BLaER1 (cell line): ENCODE data around the gene ACO1.

ENCODE experiments used
- H3K27ac ChIP-seq: shearing (Covaris generic); formaldehyde crosslinking; 2 replicates; pipeline ENCODE4 v1.8.1; 2022
- H3K27me3 ChIP-seq: shearing (Covaris generic); formaldehyde crosslinking; 2 replicates; pipeline ENCODE4 v1.8.1; 2022
- H3K36me3 ChIP-seq: shearing (Covaris generic); formaldehyde crosslinking; 2 replicates; pipeline ENCODE4 v1.8.1; 2022
- H3K4me1 ChIP-seq: shearing (Covaris generic); formaldehyde crosslinking; 2 replicates; pipeline ENCODE4 v1.8.1; 2022
- H3K4me2 ChIP-seq: shearing (Covaris generic); formaldehyde crosslinking; 2 replicates; pipeline ENCODE4 v1.8.1; 2022
- H3K4me3 ChIP-seq: shearing (Covaris generic); formaldehyde crosslinking; 2 replicates; pipeline ENCODE4 v1.8.1; 2022
- H3K9ac ChIP-seq: shearing (Covaris generic); formaldehyde crosslinking; 2 replicates; pipeline ENCODE4 v1.8.1; 2022
- H3K9me3 ChIP-seq: shearing (Covaris generic); formaldehyde crosslinking; 2 replicates; pipeline ENCODE4 v1.8.1; 2022
- H4K20me1 ChIP-seq: shearing (Covaris generic); formaldehyde crosslinking; 2 replicates; pipeline ENCODE4 v1.8.1; 2022
- Cebpa-rat ChIP-seq: shearing (Covaris generic); IDR thresholded peaks from 2 replicates; pipeline ENCODE4 v1.8.1; 2022

ACO1 gene

DNA sequence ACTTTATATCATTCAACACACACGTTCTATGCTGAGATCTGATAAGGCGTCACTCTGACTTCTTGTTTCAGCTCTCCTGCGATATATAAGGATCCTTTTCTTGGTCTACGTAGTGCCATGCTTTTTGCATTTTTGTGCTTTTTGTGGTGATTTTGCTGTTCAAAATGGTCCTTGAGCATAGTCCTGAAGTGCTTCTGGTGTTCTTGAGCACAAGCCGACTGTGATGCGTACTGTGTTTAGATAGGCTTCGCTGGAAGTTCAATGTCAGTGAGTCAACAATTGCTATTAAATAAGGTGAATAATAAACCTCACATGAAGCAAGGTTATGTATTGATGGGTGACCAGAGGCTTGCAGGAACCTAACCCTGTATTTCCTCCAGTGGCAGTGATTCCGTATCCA lies 46.8 kb downstream of the ACO1 start:
- H3K27ac ChIP-seq, result no peak overlapping the region
- H3K27me3 ChIP-seq, result no peaks in the 10 kb centered on the region
- no peaks in the 10 kb centered on the region for H3K9me3 ChIP-seq
- H3K4me3 ChIP-seq, result no peak overlapping the region
- peaks cover 81% of the 10 kb centered on the region for H3K36me3 ChIP-seq
- no peak for TF ChIP-seq Cebpa-rat
- H4K20me1 ChIP-seq, result no peaks in the 10 kb centered on the region
- H3K4me1 ChIP-seq, result no peaks in the 10 kb centered on the region
- no peak overlapping the region for H3K9ac ChIP-seq
- H3K4me2 ChIP-seq, result no peak overlapping the region

DNA sequence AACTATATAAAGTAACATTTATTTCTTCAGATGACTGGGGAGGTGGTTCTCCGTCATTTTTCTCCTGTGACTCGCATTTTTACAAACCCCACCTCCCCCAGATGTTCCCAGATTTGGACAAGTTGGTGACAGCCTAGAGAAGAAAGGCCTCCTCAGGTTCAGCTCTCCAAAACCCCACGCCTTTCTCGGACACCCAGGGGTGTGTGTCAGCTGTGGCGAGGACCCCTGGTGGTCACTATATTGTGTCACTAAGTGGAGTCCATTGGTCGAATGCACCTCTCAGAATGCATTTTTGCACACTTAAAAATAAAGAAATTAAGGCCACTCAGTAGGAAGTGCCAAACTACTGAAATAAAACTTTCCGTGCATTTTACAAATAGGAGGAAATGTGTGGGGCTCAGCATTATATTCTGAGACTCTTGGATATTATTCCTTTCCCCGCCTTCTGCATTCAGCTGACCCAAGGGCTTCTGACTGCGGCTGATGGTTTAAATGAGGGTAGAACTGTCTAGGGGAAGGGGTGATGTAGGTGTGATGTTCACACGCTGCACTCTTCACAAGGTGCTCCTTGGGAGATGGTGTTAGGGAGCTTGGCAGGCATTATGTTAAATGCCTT lies 47.6 kb downstream of the ACO1 start:
- no peaks in the 10 kb centered on the region for H3K27me3 ChIP-seq
- H3K9ac ChIP-seq, result no peak overlapping the region
- peaks cover 84% of the 10 kb centered on the region for H3K36me3 ChIP-seq
- H4K20me1 ChIP-seq, result no peaks in the 10 kb centered on the region
- H3K4me2 ChIP-seq, result no peak overlapping the region
- H3K27ac ChIP-seq, result no peak overlapping the region
- H3K9me3 ChIP-seq, result no peaks in the 10 kb centered on the region
- no peak for TF ChIP-seq Cebpa-rat
- no peaks in the 10 kb centered on the region for H3K4me1 ChIP-seq
- H3K4me3 ChIP-seq, result no peak overlapping the region

DNA sequence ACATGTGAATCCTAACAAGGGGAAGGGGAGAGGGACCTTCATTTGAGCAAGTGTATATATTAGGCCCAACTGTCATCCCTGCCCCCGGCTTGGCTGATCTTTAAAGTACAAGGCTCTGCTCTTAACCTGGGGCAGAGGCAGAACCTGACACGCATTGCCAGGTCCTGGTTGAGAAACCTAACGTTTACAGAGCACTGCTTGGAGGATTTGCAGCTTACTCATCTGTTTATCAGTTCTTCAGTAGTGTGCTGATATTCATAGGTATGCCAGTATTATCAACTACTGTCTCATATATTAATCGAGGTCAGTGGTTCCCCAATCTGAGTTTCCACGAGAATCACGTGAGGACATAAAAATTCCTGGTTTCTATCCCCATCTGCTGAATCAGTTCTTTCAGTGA lies 50.4 kb downstream of the ACO1 start:
- Histone ChIP-seq H3K27ac (no peak overlapping the region), H3K9ac (no peak overlapping the region), H4K20me1 (no peaks in the 10 kb centered on the region), H3K4me3 (no peak overlapping the region), H3K27me3 (no peaks in the 10 kb centered on the region), H3K9me3 (no peaks in the 10 kb centered on the region), H3K4me2 (no peak overlapping the region), H3K4me1 (no peaks in the 10 kb centered on the region), H3K36me3 (peaks cover 85% of the 10 kb centered on the region)
- no peak for TF ChIP-seq Cebpa-rat

DNA sequence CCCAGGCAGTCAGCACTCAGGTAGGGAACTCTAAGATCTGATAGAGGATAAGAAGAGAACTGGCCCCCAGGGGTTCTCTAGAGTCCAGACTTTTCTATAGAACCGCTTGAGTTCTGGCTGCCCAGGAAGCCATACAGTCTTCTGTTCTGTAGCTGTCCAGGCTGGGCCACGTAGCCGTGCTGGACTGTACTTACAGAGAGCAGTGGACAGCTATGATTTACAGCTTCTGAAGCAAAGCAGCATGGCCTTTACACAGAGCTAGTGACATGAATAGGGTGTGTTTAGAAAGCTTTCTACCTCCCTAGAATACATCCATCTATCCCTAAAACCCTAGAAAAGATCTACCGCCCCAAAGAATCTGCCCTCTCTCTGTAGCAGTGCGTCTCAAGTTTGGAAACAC lies 57.2 kb downstream of the ACO1 start:
- TF ChIP-seq Cebpa-rat, result no peak
- Histone ChIP-seq H3K4me1 (no peaks in the 10 kb centered on the region), H3K4me3 (no peak overlapping the region), H3K36me3 (peaks cover 66% of the 10 kb centered on the region), H3K27ac (no peak overlapping the region), H4K20me1 (no peaks in the 10 kb centered on the region), H3K4me2 (no peak overlapping the region), H3K9me3 (no peaks in the 10 kb centered on the region), H3K27me3 (no peaks in the 10 kb centered on the region), H3K9ac (no peak overlapping the region)

DNA sequence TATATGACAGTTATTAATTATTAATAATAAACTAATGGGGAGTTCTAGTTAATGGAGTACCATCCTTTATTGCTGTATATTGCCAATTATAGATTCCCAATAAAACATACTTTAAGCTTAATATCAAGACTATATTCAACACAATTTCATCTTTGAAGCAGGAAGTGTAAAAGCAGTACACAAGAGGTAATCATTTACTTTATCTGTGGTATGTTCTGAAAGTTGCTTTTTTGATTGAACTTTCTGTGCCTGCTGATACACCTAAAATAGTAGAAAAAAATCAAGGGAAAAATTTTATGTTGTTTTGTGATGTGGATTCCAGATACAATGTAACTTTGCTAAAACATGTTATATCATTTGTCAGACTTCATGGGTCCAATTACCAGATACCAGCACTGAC lies 58.0 kb downstream of the ACO1 start:
- Histone ChIP-seq H4K20me1 (no peaks in the 10 kb centered on the region), H3K27me3 (no peaks in the 10 kb centered on the region), H3K4me1 (no peaks in the 10 kb centered on the region), H3K4me3 (no peak overlapping the region), H3K36me3 (peaks cover 66% of the 10 kb centered on the region), H3K27ac (no peak overlapping the region), H3K9me3 (no peaks in the 10 kb centered on the region), H3K4me2 (no peak overlapping the region), H3K9ac (no peak overlapping the region)
- TF ChIP-seq Cebpa-rat, result no peak

DNA sequence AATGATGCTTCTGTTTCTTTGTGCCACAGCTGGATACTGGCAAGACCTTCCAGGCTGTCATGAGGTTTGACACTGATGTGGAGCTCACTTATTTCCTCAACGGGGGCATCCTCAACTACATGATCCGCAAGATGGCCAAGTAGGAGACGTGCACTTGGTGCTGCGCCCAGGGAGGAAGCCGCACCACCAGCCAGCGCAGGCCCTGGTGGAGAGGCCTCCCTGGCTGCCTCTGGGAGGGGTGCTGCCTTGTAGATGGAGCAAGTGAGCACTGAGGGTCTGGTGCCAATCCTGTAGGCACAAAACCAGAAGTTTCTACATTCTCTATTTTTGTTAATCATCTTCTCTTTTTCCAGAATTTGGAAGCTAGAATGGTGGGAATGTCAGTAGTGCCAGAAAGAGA lies 65.5 kb downstream of the ACO1 start:
- H3K9me3 ChIP-seq, result no peaks in the 10 kb centered on the region
- H3K4me1 ChIP-seq, result no peaks in the 10 kb centered on the region
- H3K27me3 ChIP-seq, result no peaks in the 10 kb centered on the region
- no peak overlapping the region for H3K4me3 ChIP-seq
- H3K36me3 ChIP-seq, result peaks cover 84% of the 10 kb centered on the region
- TF ChIP-seq Cebpa-rat, result no peak
- no peak overlapping the region for H3K9ac ChIP-seq
- no peaks in the 10 kb centered on the region for H4K20me1 ChIP-seq
- no peak overlapping the region for H3K4me2 ChIP-seq
- no peak overlapping the region for H3K27ac ChIP-seq

DNA sequence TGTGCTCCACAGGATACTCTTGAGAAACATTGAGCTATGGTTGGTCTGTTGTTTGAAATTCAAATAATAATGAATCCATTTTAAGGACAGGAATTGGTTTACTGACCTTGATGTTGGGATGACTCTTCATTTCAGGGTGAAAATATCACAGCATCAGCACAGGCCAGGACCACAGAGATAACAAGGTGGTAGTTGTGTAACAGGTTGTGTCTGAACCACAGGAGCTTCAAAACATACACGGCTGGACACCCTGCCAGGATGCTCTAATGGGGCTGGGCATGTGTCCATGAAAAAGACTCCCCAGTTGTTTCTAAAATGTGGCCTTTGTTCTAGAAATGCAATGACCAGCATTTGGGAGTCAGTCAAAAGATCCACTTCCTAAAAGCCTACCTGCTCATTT lies 69.8 kb downstream of the ACO1 start:
- Histone ChIP-seq H3K27ac (no peak overlapping the region), H3K9me3 (no peaks in the 10 kb centered on the region), H3K36me3 (peaks cover 85% of the 10 kb centered on the region), H3K4me1 (0 out of 2 replicates have a peak, but pooled peaks cover 5% of the 10 kb centered on the region), H3K27me3 (no peaks in the 10 kb centered on the region), H3K9ac (no peak overlapping the region), H3K4me3 (no peak overlapping the region), H4K20me1 (no peaks in the 10 kb centered on the region), H3K4me2 (no peak overlapping the region)
- TF ChIP-seq Cebpa-rat, result no peak

DNA sequence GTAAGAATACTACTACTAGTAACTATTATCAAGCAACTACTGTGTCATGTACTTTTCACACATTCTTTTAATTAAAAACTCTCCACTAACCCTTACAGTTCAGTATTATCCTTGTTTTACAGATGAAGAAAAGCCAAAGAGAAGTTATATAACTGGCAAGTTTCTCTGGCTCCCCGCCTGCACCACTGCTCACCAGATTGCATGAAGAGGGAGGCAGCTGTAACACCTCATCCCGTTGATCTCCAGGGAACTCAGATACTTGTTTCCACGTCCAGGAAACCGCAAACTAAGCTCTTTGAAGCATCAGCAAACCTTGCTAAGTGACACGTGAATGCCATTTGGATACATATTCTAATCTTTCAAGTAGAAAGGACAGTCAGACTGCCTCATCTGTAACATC lies 71.3 kb downstream of the ACO1 start:
- Histone ChIP-seq H4K20me1 (no peaks in the 10 kb centered on the region), H3K4me1 (0 out of 2 replicates have a peak, but pooled peaks cover 5% of the 10 kb centered on the region), H3K9me3 (no peaks in the 10 kb centered on the region), H3K27ac (no peak overlapping the region), H3K4me3 (no peak overlapping the region), H3K9ac (no peak overlapping the region), H3K27me3 (no peaks in the 10 kb centered on the region), H3K36me3 (peaks cover 71% of the 10 kb centered on the region), H3K4me2 (no peak overlapping the region)
- TF ChIP-seq Cebpa-rat, result no peak

DNA sequence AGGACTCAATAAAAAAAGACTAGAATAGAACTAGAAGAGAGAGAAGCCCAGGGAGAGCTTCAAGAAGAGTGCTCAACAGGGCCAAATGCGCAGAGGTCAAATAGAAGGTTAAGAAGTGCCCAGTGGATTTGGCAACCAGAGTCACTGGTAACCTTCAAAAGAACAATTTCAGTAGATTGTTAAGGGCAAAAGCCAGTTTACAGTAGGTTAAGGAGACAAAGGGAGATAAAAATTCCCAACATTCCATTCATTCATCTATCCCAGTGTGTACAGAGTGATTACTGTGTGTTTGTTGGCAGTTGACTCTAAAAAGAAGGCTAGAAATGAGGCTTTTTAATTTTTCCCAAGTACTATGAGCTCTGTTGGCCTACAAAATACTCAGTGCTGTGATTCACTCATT lies 72.1 kb downstream of the ACO1 start:
- Histone ChIP-seq H3K9ac (no peak overlapping the region), H3K27ac (no peak overlapping the region), H3K27me3 (no peaks in the 10 kb centered on the region), H3K4me2 (no peak overlapping the region), H3K36me3 (peaks cover 63% of the 10 kb centered on the region), H4K20me1 (no peaks in the 10 kb centered on the region), H3K9me3 (no peaks in the 10 kb centered on the region), H3K4me3 (no peak overlapping the region), H3K4me1 (0 out of 2 replicates have a peak, but pooled peaks cover 5% of the 10 kb centered on the region)
- TF ChIP-seq Cebpa-rat, result no peak

DNA sequence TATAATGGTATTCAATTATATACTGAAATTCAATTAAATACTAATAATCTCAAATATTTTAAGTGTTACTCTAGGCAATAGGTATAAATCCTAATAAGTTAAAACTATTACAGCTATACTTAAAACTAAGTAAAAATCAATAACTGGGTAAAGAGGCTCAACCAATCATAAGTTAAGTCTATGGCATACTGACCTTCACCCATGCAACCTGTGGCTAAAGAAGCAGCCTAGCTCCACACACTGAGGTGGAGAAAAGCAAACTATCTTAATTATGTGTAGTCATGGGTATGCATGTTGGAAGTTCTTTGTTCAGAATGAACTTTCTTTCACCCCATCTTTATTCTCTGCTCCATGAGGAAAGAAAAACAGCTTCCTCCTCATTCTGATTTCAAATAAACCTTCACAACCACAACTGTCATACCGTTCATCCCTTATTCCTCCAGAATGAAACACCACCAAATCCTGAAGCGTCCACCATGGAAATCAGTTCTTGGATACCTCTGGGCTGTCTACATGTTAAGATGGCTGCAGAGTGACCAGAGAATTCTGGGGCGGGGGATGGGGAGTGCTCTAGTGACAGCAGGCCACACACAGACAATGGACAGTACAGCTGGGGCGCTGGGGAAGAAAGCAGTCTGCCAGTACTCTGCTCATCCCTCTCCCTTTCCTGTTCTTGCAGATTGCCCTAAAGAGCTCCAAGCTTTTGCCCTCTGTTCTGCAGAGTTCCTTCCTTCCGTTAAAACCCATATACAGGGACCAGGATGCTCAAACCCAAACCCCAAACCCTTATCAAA lies 79.3 kb downstream of the ACO1 start:
- peaks cover 36% of the 10 kb centered on the region for H3K36me3 ChIP-seq
- no peak for TF ChIP-seq Cebpa-rat
- H3K9me3 ChIP-seq, result no peaks in the 10 kb centered on the region
- no peak overlapping the region for H3K9ac ChIP-seq
- no peaks in the 10 kb centered on the region for H4K20me1 ChIP-seq
- no peaks in the 10 kb centered on the region for H3K27me3 ChIP-seq
- no peak overlapping the region for H3K4me3 ChIP-seq
- H3K4me1 ChIP-seq, result no peaks in the 10 kb centered on the region
- H3K27ac ChIP-seq, result no peak overlapping the region
- H3K4me2 ChIP-seq, result no peak overlapping the region
